H1 (cell line): ENCODE data around the gene CPED1. TPM values are rescaled to one million over a fixed set of nuclear protein-coding genes. Genes with fewer than 3 reads are reported as not detected.

ENCODE experiments used
- CTCF ChIA-PET: fragments of 300-600 bp; sonication (Branson Sonifier 250); formaldehyde crosslinking; loops from one replicate; lab custom pipeline; 2021; ENCODE audit not compliant: partially characterized antibody; lab: Charles Lee
- POLR2A ChIA-PET: fragments of 300-600 bp; sonication (Branson Sonifier 250); formaldehyde crosslinking; loops from one replicate; lab custom pipeline; 2021; ENCODE audit warnings: inconsistent platforms; ENCODE audit not compliant: partially characterized antibody; lab: Charles Lee
- DNase-seq, 2 experiments: peaks; one replicate each; pipeline versions ENCODE4 v3.0.0 to v3.0.0-alpha.2; 2010 to 2022; ENCODE audit warnings: low spot score in 2 of 2, low read depth in 1 of 2, mixed read lengths in 1 of 2
- FAIRE-seq: peaks from 2 replicates; lab custom pipeline; 2011; peaks lifted over from hg19 to GRCh38; lab: Jason Lieb, UNC
- H2AFZ ChIP-seq: 2 replicates; pipeline ENCODE4 v1.8.1; 2012; ENCODE audit warnings: low read length, inconsistent platforms
- H2AK5ac ChIP-seq: 2 replicates; pipeline ENCODE4 v1.6.1; 2013; ENCODE audit warnings: low read depth, low read length
- H2BK120ac ChIP-seq: replicated peaks from 2 replicates; pipeline ENCODE3; 2013; ENCODE audit warnings: low read depth, low read length, inconsistent platforms
- H2BK12ac ChIP-seq: 2 replicates; pipeline ENCODE4 v1.6.1; 2013; ENCODE audit warnings: low read depth, low read length
- H2BK15ac ChIP-seq: 2 replicates; pipeline ENCODE4 v1.6.1; 2013; ENCODE audit warnings: low read length
- H2BK20ac ChIP-seq: 2 replicates; pipeline ENCODE4 v1.6.1; 2013; ENCODE audit warnings: low read length
- H2BK5ac ChIP-seq: 2 replicates; pipeline ENCODE4 v1.6.1; 2013; ENCODE audit warnings: low read depth, low read length
- H3K14ac ChIP-seq: 2 replicates; pipeline ENCODE4 v1.6.1; 2013; ENCODE audit warnings: inconsistent platforms; ENCODE audit not compliant: insufficient read length
- H3K18ac ChIP-seq: 2 replicates; pipeline ENCODE4 v1.6.1; 2013; ENCODE audit warnings: low read length; ENCODE audit errors: extremely low read depth
- H3K23ac ChIP-seq: 2 replicates; pipeline ENCODE4 v1.6.1; 2013; ENCODE audit warnings: inconsistent platforms; ENCODE audit not compliant: insufficient read length
- H3K23me2 ChIP-seq: 2 replicates; pipeline ENCODE4 v1.6.1; 2013; ENCODE audit warnings: low read depth, low read length
- H3K27ac ChIP-seq: 2 replicates; pipeline ENCODE4 v1.6.1; 2011; ENCODE audit warnings: low read depth, low read length, inconsistent platforms
- H3K27me3 ChIP-seq, 4 experiments: replicated peaks in 1 of 4; 1 replicate in 1 of 4; 2 replicates in 3 of 4; pipeline versions ENCODE4 v1.6.1 to v1.8.1; 2011 to 2013; ENCODE audit warnings: low read length in 3 of 4, mild to moderate bottlenecking in 3 of 4, inconsistent platforms in 2 of 4, mixed read lengths in 2 of 4, moderate library complexity in 1 of 4; ENCODE audit not compliant: control insufficient read depth in 3 of 4, insufficient read depth in 3 of 4; ENCODE audit errors: extremely low read depth in 1 of 4
- H3K36me3 ChIP-seq, 4 experiments: 2 replicates each; pipeline versions ENCODE4 v1.6.1 to v1.8.1; 2011 to 2013; ENCODE audit warnings: mild to moderate bottlenecking in 4 of 4, low read length in 3 of 4, moderate library complexity in 2 of 4, control low read depth in 1 of 4, inconsistent platforms in 1 of 4; ENCODE audit not compliant: insufficient read depth in 4 of 4, control insufficient read depth in 2 of 4
- H3K4ac ChIP-seq: replicated peaks from 2 replicates; pipeline ENCODE3; 2013; ENCODE audit warnings: low read length, low read depth, mixed read lengths, inconsistent platforms; ENCODE audit not compliant: insufficient read length
- H3K4me1 ChIP-seq, 4 experiments: replicated peaks in 1 of 4; 1 replicate in 1 of 4; 2 replicates in 3 of 4; pipeline versions ENCODE4 v1.6.1 to v1.8.1; 2011 to 2013; ENCODE audit warnings: low read length in 3 of 4, inconsistent platforms in 2 of 4, mixed read lengths in 1 of 4; ENCODE audit not compliant: insufficient read depth in 4 of 4, control insufficient read depth in 3 of 4
- H3K4me2 ChIP-seq, 2 experiments: 2 replicates each; pipeline versions ENCODE4 v1.6.1 to v1.8.1; 2011 to 2013; ENCODE audit warnings: low read depth in 2 of 2, low read length in 2 of 2, control low read depth in 1 of 2, inconsistent platforms in 1 of 2, mild to moderate bottlenecking in 1 of 2; ENCODE audit not compliant: insufficient read depth in 1 of 2
- H3K4me3 ChIP-seq, 4 experiments: fragments of 200-600, 300-600 bp in 1 of 4; sonication (generic), shearing (Covaris generic), sonication (Bioruptor Twin) in 1 of 4; 2 replicates each; pipeline versions ENCODE4 v1.5.1 to v1.8.1; 2011 to 2016; ENCODE audit warnings: low read length in 4 of 4, low read depth in 3 of 4, control low read depth in 2 of 4, inconsistent platforms in 2 of 4, mild to moderate bottlenecking in 2 of 4, mixed read lengths in 1 of 4, moderate library complexity in 1 of 4; ENCODE audit not compliant: insufficient read depth in 2 of 4; ENCODE audit errors: extremely low read depth in 1 of 4
- H3K56ac ChIP-seq: replicated peaks from 2 replicates; pipeline ENCODE3; 2013; ENCODE audit warnings: low read depth, mild to moderate bottlenecking, mixed read lengths, low read length, inconsistent platforms; ENCODE audit not compliant: insufficient read length
- H3K79me1 ChIP-seq: 2 replicates; pipeline ENCODE4 v1.6.1; 2013; ENCODE audit warnings: low read depth, low read length, control low read depth
- H3K79me2 ChIP-seq, 2 experiments: 2 replicates each; pipeline versions ENCODE4 v1.6.1 to v1.8.1; 2012 to 2013; ENCODE audit warnings: low read length in 2 of 2, mild to moderate bottlenecking in 2 of 2, inconsistent platforms in 1 of 2; ENCODE audit not compliant: insufficient read depth in 2 of 2, control insufficient read depth in 1 of 2
- H3K9ac ChIP-seq, 4 experiments: replicated peaks in 1 of 4; 1 replicate in 1 of 4; 2 replicates in 3 of 4; pipeline versions ENCODE4 v1.6.1 to v1.8.1; 2011 to 2013; ENCODE audit warnings: low read depth in 3 of 4, low read length in 3 of 4, control low read depth in 2 of 4, mild to moderate bottlenecking in 2 of 4, moderate library complexity in 2 of 4, inconsistent platforms in 1 of 4; ENCODE audit errors: extremely low read depth in 1 of 4
- H3K9me3 ChIP-seq, 2 experiments: 2 replicates each; pipeline versions ENCODE4 v1.6.1 to v1.8.1; 2012 to 2013; ENCODE audit warnings: mild to moderate bottlenecking in 2 of 2, moderate library complexity in 2 of 2, control low read depth in 1 of 2, inconsistent platforms in 1 of 2, low read depth in 1 of 2, low read length in 1 of 2, mixed read lengths in 1 of 2; ENCODE audit not compliant: insufficient read depth in 2 of 2
- H4K20me1 ChIP-seq, 2 experiments: replicated peaks in 1 of 2; 2 replicates each; pipeline versions ENCODE3 to v1.8.1; 2011 to 2013; ENCODE audit warnings: inconsistent platforms in 2 of 2, low read length in 2 of 2, mild to moderate bottlenecking in 1 of 2; ENCODE audit not compliant: insufficient read depth in 2 of 2, control insufficient read depth in 1 of 2
- H4K5ac ChIP-seq: 2 replicates; pipeline ENCODE4 v1.6.1; 2013; ENCODE audit warnings: low read length, low read depth, mixed read lengths, inconsistent platforms; ENCODE audit not compliant: insufficient read length
- H4K8ac ChIP-seq: 2 replicates; pipeline ENCODE4 v1.8.0; 2013; ENCODE audit warnings: mild to moderate bottlenecking, moderate library complexity, low read length, inconsistent platforms; ENCODE audit not compliant: insufficient read depth; ENCODE audit errors: extremely low read depth
- H4K91ac ChIP-seq: replicated peaks from 2 replicates; pipeline ENCODE3; 2013; ENCODE audit warnings: low read length, mixed read lengths, inconsistent platforms; ENCODE audit not compliant: insufficient read length
- CHD2 ChIP-seq: IDR thresholded peaks from 2 replicates; pipeline ENCODE4 v1.6.1; 2012; ENCODE audit warnings: low read length, improper control_type of control experiment
- CTBP2 ChIP-seq: IDR thresholded peaks from 2 replicates; pipeline ENCODE4 v1.7.0; 2011; ENCODE audit warnings: borderline replicate concordance, mild to moderate bottlenecking, moderate library complexity, mixed read lengths, low read length; ENCODE audit not compliant: insufficient read depth, insufficient read length
- MAFK ChIP-seq: IDR thresholded peaks from 2 replicates; pipeline ENCODE4 v1.6.1; 2012; ENCODE audit warnings: low read depth, mild to moderate bottlenecking, improper control_type of control experiment, low read length
- POU5F1 ChIP-seq: IDR thresholded peaks from 2 replicates; pipeline ENCODE4 v1.6.1; 2011; ENCODE audit warnings: low read depth, mild to moderate bottlenecking, low read length, moderate library complexity
- RBBP5 ChIP-seq: IDR thresholded peaks from 2 replicates; pipeline ENCODE4 v1.7.1; 2012; ENCODE audit warnings: low read depth, mild to moderate bottlenecking, inconsistent platforms, low read length, moderate library complexity, borderline replicate concordance
- TAF1 ChIP-seq: IDR thresholded peaks from 2 replicates; pipeline ENCODE4 v1.6.1; 2011; ENCODE audit warnings: mild to moderate bottlenecking, low read depth, low read length
- polyA plus RNA-seq, 7 experiments: library from polyadenylated mRNA; depleted of rRNA in 3 of 7; stranded (reverse) in 5 of 7; unstranded in 2 of 7; fragments of >200 nt in 5 of 7; fragments of 200-250 nt in 2 of 7; gene quantifications; 1 replicate in 5 of 7; 2 replicates in 1 of 7; 4 replicates in 1 of 7; pipeline versions ENCODE4 v1.2.1 to v1.2.3, GENCODE V29; 2011 to 2013; ENCODE audit warnings: missing spikeins in 2 of 7, mixed read lengths in 2 of 7
- total RNA-seq: library from RNA; stranded (reverse); fragmentation: NEBNext Ultra II Directional; extraction: Animal tissue kit (Norgen Biotek cat#: 25700); gene quantifications from 2 replicates; pipeline ENCODE4 v1.2.1, GENCODE V29; 2021

Gene CPED1
- total and polyA plus RNA-seq, 2 of the 8 experiments (the other 6 are each of a cell fraction or from before 2014, with no cell fraction given): 0.08 to 0.39 TPM

DNA sequence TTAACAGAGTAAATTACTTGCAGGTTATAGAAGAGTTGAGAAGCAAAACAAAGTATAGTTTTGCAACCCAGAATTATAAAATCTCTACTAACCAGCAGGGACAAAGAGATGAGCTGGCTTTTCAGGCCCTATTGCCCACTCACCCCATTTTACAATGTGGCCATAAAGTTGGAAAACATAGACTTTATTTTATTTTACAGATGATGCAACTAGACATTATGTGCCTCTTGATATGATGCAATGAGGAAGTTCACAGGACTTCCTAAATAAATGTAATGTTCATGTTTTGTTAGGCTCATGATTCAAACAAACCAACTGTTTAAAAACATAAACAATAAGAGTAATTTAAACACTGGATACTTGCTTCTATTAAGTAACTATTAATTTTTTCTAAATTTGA is 199.2 kb downstream of the CPED1 start:
- ChIA-PET CTCF (no interaction called here), POLR2A (no interaction called here)
- H3K4me1 ChIP-seq: no peaks in the 10 kb centered on the region
- H2BK15ac ChIP-seq: no peak overlapping the region
- no peaks in the 10 kb centered on the region for H3K36me3 ChIP-seq
- H3K27ac ChIP-seq: no peak overlapping the region
- no peak overlapping the region for H4K8ac ChIP-seq
- H3K23ac ChIP-seq: no peak overlapping the region
- H2BK5ac ChIP-seq: no peak overlapping the region
- no peaks in the 10 kb centered on the region for H3K79me1 ChIP-seq
- no peaks in the 10 kb centered on the region for H3K23me2 ChIP-seq
- no peak overlapping the region for H3K4me3 ChIP-seq
- no peak for FAIRE-seq
- no peak overlapping the region for H3K4ac ChIP-seq
- no peak overlapping the region for H2BK120ac ChIP-seq
- H3K56ac ChIP-seq: no peak overlapping the region
- H2AFZ ChIP-seq: 0 out of 2 replicates have a peak overlapping the region, but pooled peaks have one; percentile 3
- H2BK12ac ChIP-seq: no peak overlapping the region
- H3K14ac ChIP-seq: no peak overlapping the region
- no peaks in the 10 kb centered on the region for H3K27me3 ChIP-seq
- H3K79me2 ChIP-seq: no peaks in the 10 kb centered on the region
- no peak overlapping the region for H2BK20ac ChIP-seq
- H3K9me3 ChIP-seq: no peaks in the 10 kb centered on the region
- H4K5ac ChIP-seq: no peak overlapping the region
- no peak overlapping the region for H3K18ac ChIP-seq
- no peak overlapping the region for H3K9ac ChIP-seq
- DNase-seq: no peak
- H4K91ac ChIP-seq: no peak overlapping the region
- H4K20me1 ChIP-seq: no peaks in the 10 kb centered on the region
- no peak overlapping the region for H2AK5ac ChIP-seq
- H3K4me2 ChIP-seq: no peak overlapping the region
- TF ChIP-seq RBBP5: no peak
- TF ChIP-seq CTBP2: no peak
- no peak for TF ChIP-seq MAFK
- no peak for TF ChIP-seq CHD2
- TF ChIP-seq POU5F1: no peak
- no peak for TF ChIP-seq TAF1
